Astrocyte of the hippocampus (primary cell): ENCODE measurements around the gene SPNS2.
A peak's percentile ranks its signal among the peaks of the same experiment; 100 is the strongest.

ENCODE experiments used
- DNase-seq: peaks from one replicate; pipeline ENCODE4 v3.0.0; 2011; ENCODE audit warnings: low read depth, low spot score

Gene SPNS2

GRCh38 chr17:4520060-4520893, 21.6 kb downstream of the SPNS2 start:
- DNase-seq = no peak

DNA sequence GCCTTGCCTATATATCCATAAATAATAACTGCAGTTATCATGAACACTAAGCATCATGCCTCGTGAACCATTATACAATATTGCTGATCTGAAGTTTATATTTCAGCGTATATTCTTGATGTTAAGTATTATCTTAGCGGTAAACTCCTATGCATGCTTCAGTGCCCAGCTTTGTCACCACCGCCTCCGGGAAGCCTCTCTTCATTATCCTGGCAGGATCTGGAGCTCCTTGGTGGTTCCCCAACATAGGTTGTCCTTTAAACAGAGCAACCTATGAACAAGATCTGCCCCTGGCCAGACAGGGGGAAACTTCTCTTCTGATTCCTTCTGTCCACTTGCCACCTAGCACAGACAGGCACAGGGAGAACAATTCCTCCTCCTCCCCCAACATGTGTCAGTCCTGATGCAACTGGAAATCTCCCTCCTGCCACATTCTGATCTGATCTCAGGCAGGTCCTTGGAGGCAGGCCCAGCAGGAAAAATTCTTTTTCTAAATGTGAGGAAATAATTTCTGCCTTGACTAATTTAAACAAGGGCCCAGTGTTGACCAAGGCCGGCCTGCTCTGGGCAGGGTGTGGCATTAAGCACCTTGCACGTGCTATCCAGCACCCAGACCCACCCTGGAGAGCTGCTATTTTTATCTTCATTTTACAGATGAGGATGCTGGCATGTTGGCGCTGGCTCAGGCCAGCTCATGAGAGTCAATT, 22.4 kb downstream of the SPNS2 start:
- peak; percentile 37 for DNase-seq

GRCh38 chr17:4522661-4523060, 24.0 kb downstream of the SPNS2 start:
- DNase-seq = no peak

DNA sequence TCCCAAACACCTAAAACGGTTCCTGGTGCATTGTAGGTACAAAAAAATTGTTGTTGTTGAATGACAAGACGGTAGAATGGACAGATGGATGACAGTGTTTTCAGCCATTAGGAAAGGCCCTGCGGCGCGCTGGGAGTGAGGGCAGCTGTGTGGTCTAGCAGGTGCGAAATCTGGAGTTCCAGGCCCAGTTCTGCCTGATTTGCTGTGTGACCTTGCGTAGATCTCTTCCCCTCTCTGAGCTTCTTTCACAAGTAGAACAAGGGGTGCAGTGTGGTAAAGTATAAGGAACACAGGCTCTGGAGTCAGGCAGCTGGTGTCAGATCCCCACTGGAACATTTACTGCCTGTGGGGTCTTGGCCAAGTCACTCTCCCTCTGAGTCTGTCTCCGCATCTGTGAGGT, 25.3 kb downstream of the SPNS2 start:
- DNase-seq = no peak

GRCh38 chr17:4525691-4526397, 27.2 kb downstream of the SPNS2 start:
- no peak for DNase-seq

DNA sequence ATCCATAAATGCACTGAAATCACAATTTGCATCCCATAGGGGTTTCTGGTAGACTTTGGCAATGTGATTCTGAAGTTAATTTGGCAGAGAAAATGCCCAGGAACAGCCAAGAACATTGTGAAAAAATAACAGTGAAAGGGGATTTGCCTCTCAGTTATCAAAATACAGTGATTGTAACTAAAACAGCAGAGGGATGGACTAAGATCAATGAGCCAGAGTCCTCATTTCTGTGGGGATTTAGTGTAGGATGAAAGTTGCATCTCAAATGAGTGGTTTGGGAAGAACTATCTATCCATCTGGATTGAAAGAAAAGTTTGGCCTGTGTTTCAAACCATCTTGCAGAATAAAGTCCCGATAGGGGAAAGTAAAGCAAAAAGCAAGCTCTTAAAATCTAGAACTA, 28.5 kb downstream of the SPNS2 start:
- peak; percentile 28 for DNase-seq

- DNase-seq = no peak
These were observed 29.0 kb downstream of the SPNS2 start for GRCh38 chr17:4527566-4528125.

GRCh38 chr17:4529533-4530152, 31.0 kb downstream of the SPNS2 start:
- DNase-seq = no peak

DNA sequence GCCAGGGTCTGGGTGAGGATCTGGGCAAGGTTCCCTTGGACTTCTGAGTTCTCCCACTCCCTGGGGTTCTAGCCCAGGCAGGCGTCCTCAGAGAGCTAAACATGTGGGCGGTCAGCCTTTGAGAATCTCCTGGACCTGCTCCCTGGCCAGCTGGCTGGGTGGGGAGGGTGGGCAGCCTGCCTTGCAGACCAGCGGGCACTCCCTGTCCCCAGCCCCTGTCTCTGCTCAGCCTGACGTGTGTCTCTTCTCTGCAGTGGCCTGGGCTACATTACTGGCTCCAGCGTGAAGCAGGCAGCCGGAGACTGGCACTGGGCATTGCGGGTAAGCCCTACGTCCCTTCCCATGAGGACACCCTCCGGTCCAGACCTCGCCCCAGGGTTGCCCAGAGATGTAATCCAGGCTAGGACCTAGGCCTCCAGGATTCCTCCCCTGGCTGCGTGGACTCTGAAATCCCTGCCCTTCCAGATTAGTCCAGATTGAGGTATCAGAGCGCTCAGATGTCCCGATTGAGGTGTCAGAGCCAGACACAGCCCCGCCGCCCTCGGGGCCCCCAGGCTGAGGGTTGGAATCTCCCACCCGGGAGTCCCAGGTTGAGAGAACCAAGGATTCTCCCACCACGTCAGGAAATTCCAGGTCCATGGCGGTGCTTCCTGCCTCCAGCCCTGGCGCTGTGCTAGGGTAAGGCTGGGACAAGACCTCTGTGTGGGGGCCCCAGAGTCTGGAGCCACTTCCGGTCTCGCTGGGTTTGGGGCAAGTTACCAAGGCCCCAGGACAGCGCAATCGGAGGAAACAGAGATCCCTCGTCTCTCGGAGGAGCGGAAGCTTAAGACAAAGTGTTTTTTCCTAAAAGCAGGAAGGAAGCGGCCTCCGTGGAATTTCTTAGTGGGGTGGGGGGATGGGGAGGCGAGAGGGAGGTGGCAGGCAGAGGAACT, 32.4 kb downstream of the SPNS2 start:
- no peak for DNase-seq

GRCh38 chr17:4531988-4532736, 33.5 kb downstream of the SPNS2 start:
- DNase-seq = no peak

- DNase-seq = no peak
These were observed 34.3 kb downstream of the SPNS2 start for GRCh38 chr17:4532860-4533522.

GRCh38 chr17:4533523-4534504, 35.1 kb downstream of the SPNS2 start:
- DNase-seq = peak; percentile 48

GRCh38 chr17:4534515-4534914, 35.8 kb downstream of the SPNS2 start:
- DNase-seq = no peak

- DNase-seq = no peak
These were observed 36.4 kb downstream of the SPNS2 start for GRCh38 chr17:4534928-4535666.

GRCh38 chr17:4535667-4536258, 37.1 kb downstream of the SPNS2 start:
- DNase-seq = no peak

DNA sequence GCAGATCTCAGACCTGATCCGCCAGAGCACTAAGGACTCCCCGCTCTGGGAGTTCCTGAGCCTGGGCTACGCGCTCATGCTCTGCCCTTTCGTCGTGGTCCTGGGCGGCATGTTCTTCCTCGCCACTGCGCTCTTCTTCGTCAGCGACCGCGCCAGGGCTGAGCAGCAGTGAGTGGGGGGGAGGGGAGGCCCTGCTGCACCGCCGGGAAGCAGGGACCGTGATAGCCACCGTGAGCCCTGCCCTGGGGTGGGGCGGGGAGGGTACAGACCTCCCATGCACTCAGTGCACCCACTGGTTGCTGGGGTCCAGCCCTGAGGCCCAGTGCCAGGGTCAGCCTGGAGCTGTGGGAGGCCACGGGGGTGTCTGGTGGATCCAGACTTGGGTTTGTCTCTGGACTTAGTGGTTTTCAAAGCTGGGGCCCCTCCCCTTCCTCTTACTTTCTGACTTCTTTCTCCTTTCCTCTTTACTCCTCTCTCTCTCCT, 37.6 kb downstream of the SPNS2 start:
- peak; percentile 47 for DNase-seq
